ENCODE results near the gene ANXA8L1. TPM values are rescaled to one million over a fixed set of nuclear protein-coding genes. Genes with fewer than 3 reads are reported as not detected.
"Not testable (repeated sequence)": the region's sequence is repeated elsewhere in the genome, so short reads cannot be mapped to it uniquely, and the experiment has no call there.

ANXA8L1 gene
- polyA plus RNA-seq, 3 donors: 0.31 to 2.7 (median 1.5) TPM

DNA sequence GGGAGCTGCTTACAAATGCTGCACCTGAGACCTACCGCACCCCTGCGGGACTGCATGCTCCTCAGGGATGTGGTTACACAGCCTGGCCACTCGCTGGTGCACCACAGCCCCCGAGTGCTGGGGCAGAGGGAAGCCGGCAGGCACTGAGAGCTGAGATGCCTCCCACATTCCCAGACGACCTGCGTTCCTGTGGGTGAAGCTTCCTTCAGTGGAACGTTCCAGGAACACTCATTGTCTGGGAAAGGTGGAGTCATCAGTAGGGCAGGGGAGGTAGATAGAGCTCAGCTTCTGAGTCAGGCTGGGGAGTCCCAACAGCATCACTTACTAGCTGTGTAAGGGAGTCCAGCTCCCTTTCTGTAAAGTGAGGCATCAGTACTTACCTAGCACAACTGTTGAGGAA is 2.5 kb downstream of the ANXA8L1 start:
- H4K20me1 ChIP-seq (ENCODE audit: insufficient read depth, low read length); H3K27me3 ChIP-seq (ENCODE audit: control insufficient read depth in 2 of 2, insufficient read depth in 2 of 2, low read length in 2 of 2); H3K9me3 ChIP-seq (replicated peaks in 1 of 2; ENCODE audit: control insufficient read depth in 1 of 2, insufficient read depth in 1 of 2, low read length in 2 of 2); H3K36me3 Mint-ChIP-seq; H3K36me3 ChIP-seq (replicated peaks in 1 of 2; ENCODE audit: control insufficient read depth in 1 of 2, insufficient read depth in 2 of 2, low read length in 2 of 2); H3K9me3 Mint-ChIP-seq; H3K4me1 Mint-ChIP-seq; H3K4me3 ChIP-seq (replicated peaks in 1 of 3; ENCODE audit: low read depth in 2 of 3, low read length in 3 of 3); H3K4me2 ChIP-seq (replicated peaks; ENCODE audit: extremely low read depth, low read length, poor library complexity, severe bottlenecking); H3K9ac ChIP-seq (ENCODE audit: insufficient read depth, low read length, poor library complexity, severe bottlenecking); intact Hi-C loops (cut with micrococcal nuclease); H3K4me3 Mint-ChIP-seq; H3K27ac Mint-ChIP-seq; H3K27ac ChIP-seq (ENCODE audit: low read depth in 1 of 2, low read length in 2 of 2); H3K27me3 Mint-ChIP-seq (ENCODE audit: low read depth in 3 of 3); H3K79me2 ChIP-seq (ENCODE audit: insufficient read depth, low read length); DNase-seq; H3K4me1 ChIP-seq (ENCODE audit: control insufficient read depth in 1 of 2, insufficient read depth in 2 of 2, low read length in 2 of 2); H2AFZ ChIP-seq (ENCODE audit: insufficient read depth, low read depth, low read length, poor library complexity, severe bottlenecking): not testable (repeated sequence)
- WGBS (ENCODE audit: insufficient coverage): no CpG with 5 or more reads among the region's 8 CpGs

DNA sequence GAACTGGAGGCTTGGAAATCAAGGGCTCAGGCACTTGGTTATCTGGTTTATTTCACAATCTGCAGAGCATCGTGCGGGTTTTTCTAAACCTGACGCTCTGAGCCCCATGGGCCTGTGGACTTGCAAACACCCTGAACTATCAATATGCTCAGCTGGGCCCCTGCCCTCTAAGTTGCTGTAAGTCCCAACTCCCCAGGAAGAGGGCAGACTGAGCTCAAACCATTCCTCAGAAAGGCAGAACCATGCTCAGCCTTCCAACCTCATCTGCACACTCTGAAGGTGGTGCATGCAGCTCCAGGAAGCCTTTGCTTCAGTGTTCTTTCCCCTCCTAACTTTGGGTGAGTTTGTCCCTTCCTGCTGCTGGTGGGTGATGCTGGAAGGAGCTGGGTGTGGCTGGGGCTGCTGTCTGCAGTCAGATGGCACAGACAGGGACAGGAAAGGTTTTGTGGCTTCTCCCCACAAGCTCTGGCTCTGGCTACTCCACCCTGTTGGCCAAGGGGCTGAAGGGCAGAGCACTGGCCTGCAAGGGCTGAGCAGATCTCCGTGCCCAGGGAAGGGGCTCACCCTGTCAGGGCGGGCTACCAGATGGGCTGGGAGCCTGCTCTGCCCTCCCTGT is 3.8 kb downstream of the ANXA8L1 start:
- H3K9ac ChIP-seq (ENCODE audit: insufficient read depth, low read length, poor library complexity, severe bottlenecking); H3K4me1 Mint-ChIP-seq; H3K79me2 ChIP-seq (ENCODE audit: insufficient read depth, low read length); H3K36me3 ChIP-seq (replicated peaks in 1 of 2; ENCODE audit: control insufficient read depth in 1 of 2, insufficient read depth in 2 of 2, low read length in 2 of 2); H3K4me2 ChIP-seq (replicated peaks; ENCODE audit: extremely low read depth, low read length, poor library complexity, severe bottlenecking); H3K4me3 ChIP-seq (replicated peaks in 1 of 3; ENCODE audit: low read depth in 2 of 3, low read length in 3 of 3); H3K4me3 Mint-ChIP-seq; H3K27ac Mint-ChIP-seq; H3K27me3 Mint-ChIP-seq (ENCODE audit: low read depth in 3 of 3); H2AFZ ChIP-seq (ENCODE audit: insufficient read depth, low read depth, low read length, poor library complexity, severe bottlenecking); H3K27ac ChIP-seq (ENCODE audit: low read depth in 1 of 2, low read length in 2 of 2); H3K9me3 ChIP-seq (replicated peaks in 1 of 2; ENCODE audit: control insufficient read depth in 1 of 2, insufficient read depth in 1 of 2, low read length in 2 of 2); H3K36me3 Mint-ChIP-seq; DNase-seq; intact Hi-C loops (cut with micrococcal nuclease); H3K4me1 ChIP-seq (ENCODE audit: control insufficient read depth in 1 of 2, insufficient read depth in 2 of 2, low read length in 2 of 2); H4K20me1 ChIP-seq (ENCODE audit: insufficient read depth, low read length); H3K27me3 ChIP-seq (ENCODE audit: control insufficient read depth in 2 of 2, insufficient read depth in 2 of 2, low read length in 2 of 2); H3K9me3 Mint-ChIP-seq: not testable (repeated sequence)
- no CpG with 5 or more reads among the region's 5 CpGs for WGBS (ENCODE audit: insufficient coverage)

DNA sequence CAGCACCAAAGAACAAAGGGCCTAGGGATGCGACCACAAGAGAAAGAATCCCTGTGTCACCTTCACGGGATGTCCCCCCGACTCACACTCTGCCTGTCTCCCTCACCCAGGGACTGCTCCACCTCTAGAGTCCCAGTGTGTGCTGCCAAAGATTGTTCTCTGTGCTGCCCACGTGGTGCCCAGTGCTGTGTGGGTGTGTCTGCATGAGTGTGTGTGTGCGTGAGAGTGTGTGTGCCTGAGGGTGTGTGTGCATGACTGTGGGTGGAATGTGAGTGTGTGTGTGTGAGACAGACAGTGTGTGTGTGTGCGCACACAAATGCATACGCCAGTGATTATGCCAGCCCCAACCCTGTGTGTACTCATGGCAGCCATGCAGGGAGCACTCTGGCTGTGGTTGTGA is 10.3 kb downstream of the ANXA8L1 start:
- H3K9me3 Mint-ChIP-seq; H2AFZ ChIP-seq (ENCODE audit: insufficient read depth, low read depth, low read length, poor library complexity, severe bottlenecking); H3K79me2 ChIP-seq (ENCODE audit: insufficient read depth, low read length); H3K4me2 ChIP-seq (replicated peaks; ENCODE audit: extremely low read depth, low read length, poor library complexity, severe bottlenecking); H4K20me1 ChIP-seq (ENCODE audit: insufficient read depth, low read length); H3K36me3 Mint-ChIP-seq; H3K4me1 ChIP-seq (ENCODE audit: control insufficient read depth in 1 of 2, insufficient read depth in 2 of 2, low read length in 2 of 2); H3K36me3 ChIP-seq (replicated peaks in 1 of 2; ENCODE audit: control insufficient read depth in 1 of 2, insufficient read depth in 2 of 2, low read length in 2 of 2); H3K9me3 ChIP-seq (replicated peaks in 1 of 2; ENCODE audit: control insufficient read depth in 1 of 2, insufficient read depth in 1 of 2, low read length in 2 of 2); DNase-seq; H3K4me3 ChIP-seq (replicated peaks in 1 of 3; ENCODE audit: low read depth in 2 of 3, low read length in 3 of 3); H3K27me3 ChIP-seq (ENCODE audit: control insufficient read depth in 2 of 2, insufficient read depth in 2 of 2, low read length in 2 of 2); H3K27ac Mint-ChIP-seq; H3K27ac ChIP-seq (ENCODE audit: low read depth in 1 of 2, low read length in 2 of 2); H3K27me3 Mint-ChIP-seq (ENCODE audit: low read depth in 3 of 3); H3K4me3 Mint-ChIP-seq; intact Hi-C loops (cut with micrococcal nuclease); H3K4me1 Mint-ChIP-seq; H3K9ac ChIP-seq (ENCODE audit: insufficient read depth, low read length, poor library complexity, severe bottlenecking): not testable (repeated sequence)
- whole genome bisulfite sequencing (ENCODE audit: insufficient coverage): no CpG with 5 or more reads among the region's 7 CpGs

DNA sequence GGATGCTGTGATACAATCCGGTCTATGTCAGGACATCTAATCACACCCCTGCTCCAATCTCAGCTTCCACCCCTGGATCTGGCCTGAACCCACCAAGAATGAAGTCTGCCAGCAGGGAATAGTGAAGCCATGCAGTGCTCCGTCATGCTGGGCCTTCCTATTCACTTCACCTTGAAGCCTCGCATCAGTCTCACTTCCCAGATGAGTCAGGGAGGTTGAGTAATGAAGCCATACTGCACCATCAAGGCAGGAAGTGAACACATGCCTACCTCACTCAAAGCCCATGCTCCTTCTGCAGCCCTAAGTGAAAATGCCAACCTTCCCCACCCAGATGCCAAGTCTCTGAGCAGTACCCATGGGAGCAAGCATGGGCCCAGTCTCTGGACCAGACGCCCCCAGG is 11.1 kb downstream of the ANXA8L1 start:
- H3K36me3 Mint-ChIP-seq; H3K79me2 ChIP-seq (ENCODE audit: insufficient read depth, low read length); H3K4me3 Mint-ChIP-seq; H3K27ac ChIP-seq (ENCODE audit: low read depth in 1 of 2, low read length in 2 of 2); H3K9me3 Mint-ChIP-seq; H3K4me1 ChIP-seq (ENCODE audit: control insufficient read depth in 1 of 2, insufficient read depth in 2 of 2, low read length in 2 of 2); H4K20me1 ChIP-seq (ENCODE audit: insufficient read depth, low read length); DNase-seq; H2AFZ ChIP-seq (ENCODE audit: insufficient read depth, low read depth, low read length, poor library complexity, severe bottlenecking); H3K27me3 ChIP-seq (ENCODE audit: control insufficient read depth in 2 of 2, insufficient read depth in 2 of 2, low read length in 2 of 2); H3K9ac ChIP-seq (ENCODE audit: insufficient read depth, low read length, poor library complexity, severe bottlenecking); H3K4me1 Mint-ChIP-seq; H3K4me3 ChIP-seq (replicated peaks in 1 of 3; ENCODE audit: low read depth in 2 of 3, low read length in 3 of 3); H3K27me3 Mint-ChIP-seq (ENCODE audit: low read depth in 3 of 3); H3K36me3 ChIP-seq (replicated peaks in 1 of 2; ENCODE audit: control insufficient read depth in 1 of 2, insufficient read depth in 2 of 2, low read length in 2 of 2); H3K27ac Mint-ChIP-seq; intact Hi-C loops (cut with micrococcal nuclease); H3K4me2 ChIP-seq (replicated peaks; ENCODE audit: extremely low read depth, low read length, poor library complexity, severe bottlenecking); H3K9me3 ChIP-seq (replicated peaks in 1 of 2; ENCODE audit: control insufficient read depth in 1 of 2, insufficient read depth in 1 of 2, low read length in 2 of 2): not testable (repeated sequence)
- WGBS (ENCODE audit: insufficient coverage): no CpG with 5 or more reads among the region's 4 CpGs
